Skeletal muscle satellite cell (primary cell): ENCODE measurements around the gene ZNF385B.

Experiments used
- H3K27me3 ChIP-seq: 2 replicates; pipeline ENCODE4 v1.7.0; 2013; ENCODE audit warnings: low read length; ENCODE audit not compliant: control insufficient read depth, insufficient read depth
- H3K36me3 ChIP-seq: 2 replicates; pipeline ENCODE4 v1.7.0; 2013; ENCODE audit warnings: mild to moderate bottlenecking, control low read depth, low read length; ENCODE audit not compliant: insufficient read depth
- H3K4me1 ChIP-seq: 2 replicates; pipeline ENCODE4 v1.7.0; 2013; ENCODE audit warnings: low read length; ENCODE audit not compliant: control insufficient read depth, insufficient read depth
- H3K4me2 ChIP-seq: 2 replicates; pipeline ENCODE4 v1.7.0; 2013; ENCODE audit warnings: mild to moderate bottlenecking, low read length
- H3K4me3 ChIP-seq: 2 replicates; pipeline ENCODE4 v1.7.0; 2013; ENCODE audit warnings: low read length
- H3K9ac ChIP-seq: 2 replicates; pipeline ENCODE4 v1.7.0; 2013; ENCODE audit warnings: mild to moderate bottlenecking, low read depth, low read length, moderate library complexity
- H3K9me3 ChIP-seq: replicated peaks from 2 replicates; pipeline ENCODE4 v1.7.0; 2013; ENCODE audit warnings: mild to moderate bottlenecking, control low read depth, low read length

The ZNF385B gene

DNA sequence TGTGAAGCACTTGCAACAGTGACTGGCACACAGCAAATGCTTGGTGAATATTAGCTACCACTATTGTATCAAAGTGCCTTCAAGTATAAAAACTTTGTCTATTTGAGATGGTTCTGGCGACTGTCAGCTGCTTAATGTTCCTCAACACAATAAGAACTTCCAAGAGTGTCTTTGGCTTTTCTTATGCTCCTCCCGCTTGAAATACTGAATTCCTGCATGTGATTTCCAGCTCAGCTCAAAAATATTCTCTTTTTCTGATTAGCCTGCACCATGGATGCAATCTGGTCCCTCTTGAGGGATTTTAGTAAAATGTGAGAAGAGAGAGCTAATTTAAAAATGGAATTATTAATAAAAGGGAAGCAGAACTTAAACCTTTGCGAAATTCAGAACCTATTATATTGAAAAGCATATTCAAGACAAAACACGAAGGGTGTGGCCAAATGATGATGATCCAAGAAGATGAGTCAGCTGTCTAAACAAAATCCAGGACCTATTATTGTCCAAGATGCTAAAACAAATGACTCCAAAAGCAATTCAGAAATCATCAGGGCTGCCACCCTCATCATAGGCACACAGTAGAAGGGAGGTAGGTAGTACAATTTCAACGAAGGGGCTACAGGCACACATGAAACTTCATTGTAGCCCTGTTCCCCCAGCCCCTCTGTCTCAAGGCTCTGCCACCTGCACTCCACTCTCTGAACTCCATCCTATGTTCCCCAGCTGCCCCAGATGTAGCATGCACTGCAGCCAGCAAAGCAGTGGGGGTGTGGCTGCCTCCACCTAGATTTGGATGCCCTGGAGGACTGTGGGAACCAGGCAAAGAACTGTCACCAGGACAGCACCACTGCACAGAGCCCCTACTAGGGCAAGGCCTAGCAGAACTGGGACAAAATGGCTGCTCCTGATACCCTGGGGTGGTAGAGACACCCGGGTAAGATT is 190.1 kb downstream of the ZNF385B start:
- Histone ChIP-seq H3K4me3 (no peak overlapping the region), H3K27me3 (no peaks in the 10 kb centered on the region), H3K9ac (no peak overlapping the region), H3K4me2 (no peak overlapping the region), H3K36me3 (no peaks in the 10 kb centered on the region), H3K4me1 (no peaks in the 10 kb centered on the region), H3K9me3 (no peaks in the 10 kb centered on the region)

- H3K4me2 ChIP-seq: no peak overlapping the region
- H3K9me3 ChIP-seq: no peaks in the 10 kb centered on the region
- H3K4me1 ChIP-seq: no peaks in the 10 kb centered on the region
- H3K4me3 ChIP-seq: no peak overlapping the region
- H3K9ac ChIP-seq: no peak overlapping the region
- H3K27me3 ChIP-seq: no peaks in the 10 kb centered on the region
- no peaks in the 10 kb centered on the region for H3K36me3 ChIP-seq
These were observed 192.2 kb downstream of the ZNF385B start for GRCh38 chr2:179669196-179669595.

DNA sequence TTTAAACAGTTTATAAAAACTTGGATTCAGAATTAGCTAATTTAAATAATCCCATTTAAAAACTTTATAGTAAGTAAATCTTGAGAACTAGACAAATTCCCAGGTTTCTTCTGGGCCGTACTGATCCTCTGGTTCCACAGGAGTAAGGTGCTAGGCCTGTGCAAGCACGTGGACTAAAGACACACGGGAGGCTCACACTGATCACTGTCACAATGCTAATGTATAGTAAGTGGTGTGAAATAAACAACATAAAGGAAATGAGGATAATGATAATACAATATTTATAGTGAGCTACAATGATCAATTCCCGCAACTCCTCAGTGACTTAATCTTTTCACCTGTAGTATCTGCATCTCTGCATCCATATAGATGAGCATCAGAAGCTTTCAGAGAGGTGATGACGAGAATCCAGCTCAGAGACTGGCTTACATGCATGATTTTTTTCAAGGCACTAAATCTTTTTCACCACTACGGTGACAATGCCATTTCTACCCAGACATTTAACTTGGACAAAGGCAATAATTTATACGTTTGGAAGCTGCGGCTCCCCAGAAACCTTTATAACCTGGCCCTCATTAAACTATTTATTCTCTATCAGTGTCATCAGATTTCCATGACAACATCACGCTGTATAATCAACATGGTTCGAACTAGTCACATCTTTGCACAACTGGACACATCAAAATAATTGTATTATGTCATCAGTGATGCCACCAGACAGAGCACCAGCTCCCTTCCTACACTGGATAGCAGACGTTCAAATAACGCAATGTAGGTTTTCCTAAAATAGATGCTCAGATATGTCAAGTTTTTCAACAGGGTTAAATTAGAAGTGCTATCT is 196.2 kb downstream of the ZNF385B start:
- H3K4me3 ChIP-seq: no peak overlapping the region
- no peak overlapping the region for H3K9ac ChIP-seq
- H3K4me2 ChIP-seq: no peak overlapping the region
- H3K27me3 ChIP-seq: no peaks in the 10 kb centered on the region
- H3K36me3 ChIP-seq: no peaks in the 10 kb centered on the region
- no peaks in the 10 kb centered on the region for H3K4me1 ChIP-seq
- no peaks in the 10 kb centered on the region for H3K9me3 ChIP-seq

DNA sequence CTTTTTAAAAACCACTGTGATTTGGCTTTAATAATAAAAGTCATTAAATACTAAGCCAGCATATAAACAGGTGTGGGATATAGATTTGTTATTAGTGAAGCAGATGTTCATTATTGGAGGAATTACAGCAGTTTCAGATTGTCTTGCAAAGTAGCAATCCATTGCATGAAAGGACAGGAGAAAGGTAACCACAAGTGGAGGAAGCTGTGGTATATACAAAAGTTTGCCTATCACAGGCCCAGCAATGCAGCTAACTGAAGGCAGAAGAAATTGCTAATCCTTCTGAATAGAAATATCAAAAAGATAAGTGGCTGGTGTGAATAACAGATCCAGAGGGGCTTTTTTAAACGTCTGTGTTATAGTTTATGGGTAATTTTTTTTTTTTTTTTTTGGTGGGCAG is 199.4 kb downstream of the ZNF385B start:
- Histone ChIP-seq H3K36me3 (no peaks in the 10 kb centered on the region), H3K9ac (no peak overlapping the region), H3K4me3 (no peak overlapping the region), H3K4me1 (no peaks in the 10 kb centered on the region), H3K4me2 (no peak overlapping the region), H3K9me3 (no peaks in the 10 kb centered on the region), H3K27me3 (no peaks in the 10 kb centered on the region)

DNA sequence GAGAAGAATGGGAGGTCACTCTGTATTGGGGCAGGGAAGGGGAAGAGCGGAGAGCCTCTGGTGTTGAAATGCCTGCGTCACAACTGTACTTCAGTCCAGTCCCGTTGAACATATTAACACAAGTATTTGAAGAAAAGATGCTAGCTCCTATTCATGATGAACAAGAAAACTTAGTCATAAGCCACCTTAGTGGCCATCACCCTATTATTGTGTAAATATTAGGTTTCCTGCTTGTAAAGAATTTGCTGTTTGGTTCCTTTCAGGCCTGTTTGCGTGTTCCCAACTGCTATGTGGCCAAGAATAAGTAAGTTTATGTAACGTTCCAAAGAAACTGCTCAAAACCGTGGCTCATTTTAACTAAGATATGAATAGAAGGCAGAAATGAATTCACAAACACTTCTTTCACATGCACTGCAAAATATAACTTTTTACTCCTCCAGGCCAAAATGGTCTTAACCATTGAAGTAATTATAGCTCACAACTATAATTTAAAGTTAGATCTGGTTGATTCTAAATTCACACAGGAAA is 204.3 kb downstream of the ZNF385B start:
- Histone ChIP-seq H3K9ac (no peak overlapping the region), H3K36me3 (no peaks in the 10 kb centered on the region), H3K27me3 (no peaks in the 10 kb centered on the region), H3K4me2 (no peak overlapping the region), H3K4me1 (peaks cover 8% of the 10 kb centered on the region), H3K4me3 (no peak overlapping the region), H3K9me3 (no peaks in the 10 kb centered on the region)

GRCh38 chr2:179655627-179656026 is 205.8 kb downstream of the ZNF385B start:
- Histone ChIP-seq H3K9ac (no peak overlapping the region), H3K36me3 (no peaks in the 10 kb centered on the region), H3K27me3 (no peaks in the 10 kb centered on the region), H3K4me2 (no peak overlapping the region), H3K4me1 (peaks cover 8% of the 10 kb centered on the region), H3K9me3 (no peaks in the 10 kb centered on the region), H3K4me3 (no peak overlapping the region)

DNA sequence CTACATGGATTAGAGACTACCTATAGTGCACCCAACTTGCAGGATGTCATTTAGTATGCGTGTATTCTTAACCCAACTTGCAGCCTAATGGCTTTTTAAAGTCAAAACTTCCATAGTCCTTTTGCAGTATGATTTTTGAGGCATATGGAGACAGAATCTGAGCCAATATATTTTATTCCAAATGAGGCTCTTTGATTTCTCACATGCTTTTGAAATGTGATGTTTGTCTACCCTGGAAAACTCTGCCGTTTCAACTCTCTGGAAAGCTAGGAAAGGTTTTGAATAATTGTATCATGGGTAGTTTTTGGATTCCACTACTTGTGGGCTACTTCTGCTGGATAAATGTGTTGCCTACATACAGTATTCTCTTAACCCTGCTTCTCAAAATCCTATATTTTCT is 206.6 kb downstream of the ZNF385B start:
- H3K4me1 ChIP-seq: peaks cover 8% of the 10 kb centered on the region
- H3K36me3 ChIP-seq: no peaks in the 10 kb centered on the region
- H3K27me3 ChIP-seq: no peaks in the 10 kb centered on the region
- H3K9ac ChIP-seq: no peak overlapping the region
- no peaks in the 10 kb centered on the region for H3K9me3 ChIP-seq
- no peak overlapping the region for H3K4me2 ChIP-seq
- H3K4me3 ChIP-seq: no peak overlapping the region

GRCh38 chr2:179652296-179652695 is 209.1 kb downstream of the ZNF385B start:
- Histone ChIP-seq H3K4me2 (no peak overlapping the region), H3K9me3 (no peaks in the 10 kb centered on the region), H3K36me3 (no peaks in the 10 kb centered on the region), H3K9ac (no peak overlapping the region), H3K4me3 (no peak overlapping the region), H3K27me3 (no peaks in the 10 kb centered on the region), H3K4me1 (peaks cover 8% of the 10 kb centered on the region)

GRCh38 chr2:179650420-179650819 is 211.0 kb downstream of the ZNF385B start:
- no peak overlapping the region for H3K9ac ChIP-seq
- H3K4me2 ChIP-seq: no peak overlapping the region
- H3K36me3 ChIP-seq: no peaks in the 10 kb centered on the region
- H3K4me1 ChIP-seq: peaks cover 2% of the 10 kb centered on the region
- no peaks in the 10 kb centered on the region for H3K9me3 ChIP-seq
- H3K4me3 ChIP-seq: no peak overlapping the region
- H3K27me3 ChIP-seq: no peaks in the 10 kb centered on the region

DNA sequence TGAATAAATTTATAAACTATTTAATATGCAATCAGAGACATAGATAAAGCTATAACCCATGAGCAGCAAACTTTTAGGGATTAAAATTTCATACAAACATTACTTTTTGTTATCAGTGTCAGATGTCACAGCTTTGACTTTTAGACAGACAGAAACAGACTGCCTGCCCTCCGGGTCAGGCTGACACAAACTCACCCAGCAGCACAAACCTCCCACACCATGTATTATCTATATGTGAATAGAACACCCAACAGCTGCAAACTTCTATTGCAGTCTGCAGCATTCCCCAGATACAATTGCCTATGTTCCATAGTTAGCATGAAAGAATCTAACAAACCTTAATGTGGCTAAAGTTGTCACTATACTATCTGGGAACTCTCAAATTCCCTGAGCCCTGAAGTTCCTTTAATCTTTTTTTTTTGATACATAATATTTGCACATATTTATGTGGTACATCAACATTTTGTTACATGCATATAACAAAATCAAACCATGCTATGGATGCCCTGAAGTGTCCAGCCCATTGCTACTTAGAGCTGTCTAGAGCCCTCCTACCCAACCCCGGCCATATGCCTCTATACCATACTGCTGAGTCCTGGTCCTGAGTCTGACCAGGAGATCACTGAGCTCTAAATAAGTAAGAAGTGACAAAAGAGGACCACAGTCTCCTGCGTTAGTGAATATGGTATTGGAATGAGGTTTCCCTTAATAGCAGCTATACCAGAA is 214.4 kb downstream of the ZNF385B start:
- Histone ChIP-seq H3K36me3 (no peaks in the 10 kb centered on the region), H3K9ac (no peak overlapping the region), H3K4me2 (no peak overlapping the region), H3K4me1 (no peaks in the 10 kb centered on the region), H3K27me3 (no peaks in the 10 kb centered on the region), H3K9me3 (no peaks in the 10 kb centered on the region), H3K4me3 (no peak overlapping the region)

GRCh38 chr2:179646173-179646769 is 215.1 kb downstream of the ZNF385B start:
- Histone ChIP-seq H3K9me3 (no peaks in the 10 kb centered on the region), H3K9ac (no peak overlapping the region), H3K4me3 (no peak overlapping the region), H3K4me2 (no peak overlapping the region), H3K27me3 (no peaks in the 10 kb centered on the region), H3K36me3 (no peaks in the 10 kb centered on the region), H3K4me1 (no peaks in the 10 kb centered on the region)
